ENCODE results near the gene LYZL6.

The LYZL6 gene

DNA sequence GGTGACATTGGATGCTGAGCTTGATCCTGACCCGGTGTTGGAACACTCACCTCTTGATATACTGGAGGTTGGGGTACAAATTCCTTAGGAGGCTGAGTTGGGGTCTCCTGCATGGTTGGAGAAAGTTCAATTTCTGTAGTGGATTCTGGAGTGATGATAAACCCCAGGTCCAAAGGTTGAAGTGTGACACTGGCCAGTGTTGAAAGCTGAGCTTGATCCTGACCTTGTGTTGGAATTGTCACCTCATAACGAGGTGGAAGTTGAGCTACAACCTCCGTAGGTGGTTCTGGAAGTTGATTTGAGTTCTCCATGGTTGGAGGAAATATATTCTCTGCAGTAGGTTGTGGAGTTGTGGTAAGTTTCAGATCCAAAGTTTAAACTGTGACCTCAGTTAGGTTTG, 34.1 kb downstream of the LYZL6 start:
- DNase-seq (ENCODE audit: insufficient read length, low spot score) = no peak
- TF ChIP-seq, protein P1, sequence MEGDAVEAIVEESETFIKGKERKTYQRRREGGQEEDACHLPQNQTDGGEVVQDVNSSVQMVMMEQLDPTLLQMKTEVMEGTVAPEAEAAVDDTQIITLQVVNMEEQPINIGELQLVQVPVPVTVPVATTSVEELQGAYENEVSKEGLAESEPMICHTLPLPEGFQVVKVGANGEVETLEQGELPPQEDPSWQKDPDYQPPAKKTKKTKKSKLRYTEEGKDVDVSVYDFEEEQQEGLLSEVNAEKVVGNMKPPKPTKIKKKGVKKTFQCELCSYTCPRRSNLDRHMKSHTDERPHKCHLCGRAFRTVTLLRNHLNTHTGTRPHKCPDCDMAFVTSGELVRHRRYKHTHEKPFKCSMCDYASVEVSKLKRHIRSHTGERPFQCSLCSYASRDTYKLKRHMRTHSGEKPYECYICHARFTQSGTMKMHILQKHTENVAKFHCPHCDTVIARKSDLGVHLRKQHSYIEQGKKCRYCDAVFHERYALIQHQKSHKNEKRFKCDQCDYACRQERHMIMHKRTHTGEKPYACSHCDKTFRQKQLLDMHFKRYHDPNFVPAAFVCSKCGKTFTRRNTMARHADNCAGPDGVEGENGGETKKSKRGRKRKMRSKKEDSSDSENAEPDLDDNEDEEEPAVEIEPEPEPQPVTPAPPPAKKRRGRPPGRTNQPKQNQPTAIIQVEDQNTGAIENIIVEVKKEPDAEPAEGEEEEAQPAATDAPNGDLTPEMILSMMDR (IDR thresholded peaks at IDR 0.05; ENCODE audit: insufficient read depth, missing control alignments) = no peak
- FAIRE-seq = no peak

DNA sequence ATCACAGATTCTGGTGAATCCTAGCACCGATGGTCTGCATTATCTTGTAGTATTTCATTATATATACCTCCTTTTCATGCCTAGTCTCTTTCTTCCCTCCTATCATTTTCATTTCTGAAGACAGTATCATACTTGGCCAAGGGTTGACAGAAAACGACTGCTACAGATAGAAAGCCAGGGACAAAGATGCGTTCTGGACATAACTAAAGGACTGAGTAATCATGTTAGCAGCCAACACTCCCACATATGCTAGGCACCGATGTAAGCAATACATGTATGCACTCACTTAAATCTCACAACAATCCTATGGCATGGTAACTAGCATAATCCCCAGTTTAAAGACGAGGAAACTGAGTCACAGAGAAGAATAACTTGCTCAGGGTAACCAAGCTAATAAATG, 35.8 kb downstream of the LYZL6 start:
- FAIRE-seq (no peak), DNase-seq (ENCODE audit: insufficient read length, low spot score) (no peak)
- TF ChIP-seq, protein P1 (IDR thresholded peaks at IDR 0.05; ENCODE audit: insufficient read depth, missing control alignments) = no peak

DNA sequence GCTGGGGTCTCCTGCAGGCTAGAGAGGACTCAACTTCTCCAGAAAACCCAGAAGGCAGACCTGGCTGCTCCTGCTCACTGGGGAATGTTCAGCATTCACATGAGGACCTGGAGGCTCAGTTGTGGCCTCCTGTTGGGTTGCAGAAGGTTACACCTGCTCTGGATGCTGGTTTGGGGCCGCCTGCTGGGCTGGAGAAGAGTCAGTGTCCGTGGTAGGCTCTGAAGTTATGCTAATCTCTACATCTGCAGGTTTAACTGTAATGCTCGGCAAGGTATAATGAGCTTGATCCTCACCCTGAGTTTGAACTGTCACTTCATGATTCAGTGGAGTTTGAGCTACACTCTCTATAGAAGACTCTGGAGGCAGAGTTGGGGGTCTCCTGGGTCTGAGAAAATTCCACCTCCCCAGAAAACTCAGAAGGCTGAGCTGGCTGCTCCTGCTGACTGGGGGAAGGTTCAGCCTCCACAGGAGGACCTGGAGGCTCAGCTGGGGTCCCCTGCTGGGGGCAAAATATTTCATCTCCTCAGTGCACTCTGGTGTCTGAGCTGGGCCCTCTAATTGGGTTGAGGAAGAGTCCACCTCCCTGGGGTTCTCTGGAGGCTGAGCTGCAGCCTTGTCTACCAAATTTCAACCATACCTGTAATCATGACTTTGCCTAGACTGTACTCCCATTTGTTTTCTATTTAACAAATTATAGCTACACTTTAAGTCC, 36.4 kb downstream of the LYZL6 start:
- FAIRE-seq (no peak), DNase-seq (ENCODE audit: insufficient read length, low spot score) (no peak)
- TF ChIP-seq, protein P1 (IDR thresholded peaks at IDR 0.05; ENCODE audit: insufficient read depth, missing control alignments) = no peak

DNA sequence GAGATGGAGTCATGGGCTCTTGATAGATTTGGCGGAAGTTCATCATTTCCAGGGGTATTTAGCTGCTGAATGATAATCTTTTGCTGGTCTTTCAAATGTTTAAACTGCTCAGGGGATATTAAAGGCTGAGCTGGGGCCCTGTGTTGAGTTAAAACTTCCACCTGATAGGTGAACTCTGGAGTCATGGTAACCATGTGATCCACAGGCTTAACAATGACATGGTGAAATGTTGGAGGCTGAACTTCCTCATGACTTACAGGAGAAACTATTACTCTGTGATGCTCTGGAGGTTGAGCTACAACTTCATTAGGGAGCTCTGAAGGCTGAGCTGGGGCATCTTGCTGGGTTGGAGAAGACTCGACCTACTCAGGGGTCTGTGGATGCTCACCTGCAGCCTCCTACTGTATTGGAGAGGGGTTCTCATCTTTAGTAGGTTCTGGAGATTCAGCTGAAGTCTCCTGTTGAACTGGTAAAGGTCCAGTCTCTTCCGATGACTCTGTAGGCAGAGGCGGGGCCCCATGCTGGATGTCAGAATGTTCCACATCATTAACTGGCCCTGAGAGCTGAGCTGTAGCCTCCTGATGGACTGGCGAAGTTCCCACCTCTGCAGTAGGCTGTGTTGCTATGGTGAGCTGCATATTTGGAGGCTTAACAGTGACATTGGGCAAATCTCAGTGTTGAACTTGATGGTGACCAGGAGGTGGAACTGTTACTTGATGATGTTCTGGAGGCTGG, 37.2 kb downstream of the LYZL6 start:
- DNase-seq (ENCODE audit: insufficient read length, low spot score) (no peak), FAIRE-seq (no peak)
- TF ChIP-seq, protein P1 (IDR thresholded peaks at IDR 0.05; ENCODE audit: insufficient read depth, missing control alignments) = no peak

DNA sequence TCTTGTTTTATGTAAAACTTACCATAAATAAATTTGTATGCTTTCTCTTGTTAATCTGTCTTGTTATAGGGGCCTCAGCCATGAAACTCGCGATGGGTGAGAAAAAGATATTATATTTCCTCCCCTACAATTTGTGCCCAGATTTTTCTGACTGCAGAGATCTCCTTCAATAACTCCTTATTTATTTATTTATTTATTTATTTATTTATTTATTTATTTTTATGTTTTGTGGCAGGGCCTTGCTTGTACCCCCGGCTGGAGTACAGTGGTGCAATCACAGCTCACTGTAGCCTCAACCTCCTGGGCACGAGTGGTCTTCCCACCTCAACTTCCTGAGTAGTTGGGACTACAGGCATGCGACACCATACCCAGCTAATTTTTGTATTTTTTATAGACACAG, 40.1 kb downstream of the LYZL6 start:
- no peak for FAIRE-seq
- TF ChIP-seq, protein P1 (IDR thresholded peaks at IDR 0.05; ENCODE audit: insufficient read depth, missing control alignments) = no peak
- DNase-seq (ENCODE audit: insufficient read length, low spot score) = no peak

DNA sequence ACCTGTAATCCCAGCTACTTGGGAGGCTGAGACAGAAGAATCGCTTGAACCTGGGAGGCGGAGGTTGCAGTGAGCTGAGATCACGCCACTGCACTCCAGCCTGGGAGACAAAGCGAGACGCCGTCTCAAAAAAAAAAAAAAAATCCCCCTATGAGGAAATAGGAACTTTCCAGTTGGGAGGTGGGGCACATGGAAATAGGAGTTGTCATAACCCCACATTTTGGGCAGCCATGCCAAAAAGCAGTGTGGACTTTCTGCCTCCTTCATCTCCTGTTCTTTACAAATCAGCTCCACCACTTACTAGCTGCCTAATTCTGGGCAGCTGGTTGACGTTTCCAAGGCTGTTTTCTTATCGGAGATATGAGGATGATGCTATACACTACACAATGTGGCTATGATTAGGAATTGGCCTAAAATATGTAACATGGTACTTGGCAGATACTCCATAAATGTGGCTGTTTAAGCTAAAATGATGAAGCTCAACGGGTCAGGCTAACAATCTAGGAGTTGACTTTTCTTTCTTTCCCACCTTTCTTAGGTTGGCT, 41.8 kb downstream of the LYZL6 start:
- TF ChIP-seq, protein P1 (IDR thresholded peaks at IDR 0.05; ENCODE audit: insufficient read depth, missing control alignments) = no peak
- DNase-seq (ENCODE audit: insufficient read length, low spot score) = no peak
- no peak for FAIRE-seq
